HCT116 (cell line): ENCODE data around the gene SPNS1.

Source experiments
- POLR2A ChIP-seq: IDR thresholded peaks from 2 replicates; pipeline ENCODE4 v1.7.0; 2011; ENCODE audit warnings: borderline replicate concordance; ENCODE audit not compliant: insufficient read depth, insufficient read length; ENCODE audit errors: extremely low read depth
- SRF ChIP-seq: IDR thresholded peaks from 2 replicates; pipeline ENCODE4 v1.6.1; 2012; ENCODE audit warnings: low read depth
- TF ChIP-seq, protein P1 (sequence below), 3 experiments: fragments of 200-600 bp in 1 of 3; sonication (generic) in 1 of 3; IDR thresholded peaks in 2 of 3; conservative IDR thresholded peaks in 1 of 3; 2 replicates each; pipeline ENCODE4 v1.5.1; 2012 to 2017; ENCODE audit warnings: low read depth in 2 of 3, low read length in 2 of 3, antibody characterized with exemption in 1 of 3, borderline replicate concordance in 1 of 3, control low read depth in 1 of 3, mild to moderate bottlenecking in 1 of 3, mixed read lengths in 1 of 3, mixed run types in 1 of 3, moderate library complexity in 1 of 3; ENCODE audit not compliant: insufficient read depth in 1 of 3

DNA sequence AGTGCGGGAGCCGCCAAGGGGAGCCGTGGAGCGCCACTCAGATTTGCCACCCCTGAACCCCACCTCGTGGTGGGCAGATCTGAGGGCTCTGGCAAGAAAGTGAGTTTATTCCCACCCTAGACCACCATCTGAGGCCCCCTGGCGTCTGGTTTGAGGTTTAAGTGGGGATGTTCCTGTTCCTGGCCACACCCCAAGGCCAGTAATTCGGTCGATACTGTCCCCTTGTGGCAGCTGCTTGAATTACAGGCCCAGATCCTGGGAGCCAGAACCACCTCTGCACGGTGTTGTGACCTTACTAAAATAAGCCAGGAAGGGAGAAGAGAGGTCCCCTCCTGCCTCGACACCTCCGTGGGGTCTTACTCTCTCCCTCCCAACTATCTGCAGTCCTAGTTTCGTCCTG is 6.9 kb downstream of the SPNS1 start:
- TF ChIP-seq, protein P1, sequence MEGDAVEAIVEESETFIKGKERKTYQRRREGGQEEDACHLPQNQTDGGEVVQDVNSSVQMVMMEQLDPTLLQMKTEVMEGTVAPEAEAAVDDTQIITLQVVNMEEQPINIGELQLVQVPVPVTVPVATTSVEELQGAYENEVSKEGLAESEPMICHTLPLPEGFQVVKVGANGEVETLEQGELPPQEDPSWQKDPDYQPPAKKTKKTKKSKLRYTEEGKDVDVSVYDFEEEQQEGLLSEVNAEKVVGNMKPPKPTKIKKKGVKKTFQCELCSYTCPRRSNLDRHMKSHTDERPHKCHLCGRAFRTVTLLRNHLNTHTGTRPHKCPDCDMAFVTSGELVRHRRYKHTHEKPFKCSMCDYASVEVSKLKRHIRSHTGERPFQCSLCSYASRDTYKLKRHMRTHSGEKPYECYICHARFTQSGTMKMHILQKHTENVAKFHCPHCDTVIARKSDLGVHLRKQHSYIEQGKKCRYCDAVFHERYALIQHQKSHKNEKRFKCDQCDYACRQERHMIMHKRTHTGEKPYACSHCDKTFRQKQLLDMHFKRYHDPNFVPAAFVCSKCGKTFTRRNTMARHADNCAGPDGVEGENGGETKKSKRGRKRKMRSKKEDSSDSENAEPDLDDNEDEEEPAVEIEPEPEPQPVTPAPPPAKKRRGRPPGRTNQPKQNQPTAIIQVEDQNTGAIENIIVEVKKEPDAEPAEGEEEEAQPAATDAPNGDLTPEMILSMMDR (IDR thresholded peaks at IDR 0.05 in 2 of 3, conservative IDR thresholded peaks at IDR 0.05 in 1 of 3; ENCODE audit: borderline replicate concordance in 1 of 3, insufficient read depth in 1 of 3, low read depth in 2 of 3, low read length in 2 of 3): peak; percentile 80 to 97 (median 90)
- no peak for TF ChIP-seq POLR2A
- no peak for TF ChIP-seq SRF
